HG03354 (cell line): Measurements from ENCODE around the gene ECE2.
"Not testable (repeated sequence)": the region's sequence is repeated elsewhere in the genome, so short reads cannot be mapped to it uniquely, and the experiment has no call there.

ENCODE experiments used
- ATAC-seq: cut with Tn5 transposase; IDR thresholded peaks from one replicate; pipeline ENCODE4 v1.9.1; 2021; ENCODE audit warnings: mild to moderate bottlenecking; ENCODE audit not compliant: unreplicated experiment, poor library complexity, severe bottlenecking

The ECE2 gene

DNA sequence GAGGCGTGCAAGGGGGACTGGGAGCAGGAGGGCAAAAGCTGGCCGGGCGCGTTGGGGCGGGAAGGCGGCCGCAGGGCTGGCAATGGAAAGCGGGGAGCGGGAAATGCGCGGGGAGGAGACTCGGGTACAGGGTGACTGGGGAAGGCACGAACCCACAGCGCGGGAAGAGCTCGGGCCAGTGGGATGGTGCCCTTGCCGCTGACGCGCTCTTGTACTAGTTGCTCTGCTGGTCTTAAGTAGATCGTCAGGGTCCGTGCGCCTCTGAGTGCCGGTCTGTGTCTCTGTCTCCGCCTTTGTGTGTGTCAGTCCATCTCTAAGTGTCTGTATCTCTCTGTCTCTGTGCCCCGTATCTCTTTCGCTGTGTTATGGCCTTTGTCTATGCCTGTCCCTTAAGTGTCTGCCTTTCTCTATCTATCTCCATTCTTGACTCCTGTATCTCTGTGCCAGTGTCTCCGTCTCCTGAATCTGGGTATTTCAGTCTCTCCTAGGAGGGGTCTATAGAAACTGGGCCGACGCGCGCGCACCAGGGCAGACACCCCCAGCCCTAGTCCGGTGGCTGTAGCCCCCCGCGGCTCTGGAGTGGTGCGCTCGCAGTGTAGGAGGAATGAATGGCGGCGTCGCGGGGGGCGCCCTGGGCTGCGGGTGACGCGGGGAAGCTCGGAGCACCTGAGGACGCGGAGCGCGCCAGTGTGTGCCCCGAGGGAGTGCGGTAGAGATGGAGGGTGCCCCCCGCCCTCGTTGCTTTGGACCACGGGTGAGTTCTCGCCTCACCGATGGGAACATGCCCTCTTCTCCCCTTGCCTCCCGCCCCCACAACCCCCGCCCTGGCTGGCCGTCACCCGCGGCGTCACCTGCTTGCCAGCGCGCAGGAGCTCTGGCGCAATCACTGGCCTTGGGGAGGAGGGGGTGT lies 13.7 kb upstream of the ECE2 start:
- ATAC-seq, result peak; percentile 16

DNA sequence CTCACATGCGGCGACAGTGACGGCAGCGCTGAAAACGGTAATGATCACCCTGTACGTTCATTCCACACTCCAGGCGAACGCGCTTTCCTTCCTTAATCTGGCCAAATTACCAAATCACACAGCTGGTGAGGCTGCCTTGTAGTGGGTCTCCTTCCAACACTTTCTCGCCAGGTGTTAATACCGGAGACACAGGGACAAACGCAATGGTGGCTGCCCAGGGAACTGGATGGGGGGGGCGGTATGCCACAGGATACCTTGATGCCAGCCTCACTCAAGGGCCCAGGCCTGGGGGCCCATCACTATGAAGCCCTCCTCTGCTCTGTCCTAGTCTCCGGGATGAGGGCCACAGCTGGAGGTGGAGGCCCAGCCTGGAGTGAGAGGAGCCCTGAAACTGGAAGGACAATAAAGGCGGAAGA lies 13.1 kb upstream of the ECE2 start:
- ATAC-seq, result no peak

GRCh38 chr3:184267249-184267648 lies 8.6 kb upstream of the ECE2 start:
- not testable (repeated sequence) for ATAC-seq

DNA sequence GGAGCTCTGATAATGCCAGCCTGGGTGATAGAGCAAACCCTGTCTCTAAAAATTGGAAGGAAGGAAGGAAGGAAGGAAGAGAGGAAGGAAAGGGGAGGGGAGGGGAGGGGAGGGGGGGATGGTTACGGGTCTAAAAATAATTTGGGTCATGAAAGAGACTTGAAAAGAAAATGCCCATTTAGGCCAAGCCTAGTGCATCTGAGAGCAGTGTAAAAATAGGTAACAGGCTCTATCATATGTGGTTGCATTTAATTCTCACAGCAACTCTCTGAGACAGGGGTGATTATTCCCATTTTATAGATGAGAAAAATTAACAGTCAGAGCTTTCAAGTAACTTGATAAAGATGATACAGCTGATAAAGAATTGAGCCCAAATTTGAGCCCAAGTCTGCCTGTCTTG lies 3.6 kb upstream of the ECE2 start:
- ATAC-seq, result no peak

- ATAC-seq, result no peak
These were observed 481 bp upstream of the ECE2 start for GRCh38 chr3:184275381-184275701.

DNA sequence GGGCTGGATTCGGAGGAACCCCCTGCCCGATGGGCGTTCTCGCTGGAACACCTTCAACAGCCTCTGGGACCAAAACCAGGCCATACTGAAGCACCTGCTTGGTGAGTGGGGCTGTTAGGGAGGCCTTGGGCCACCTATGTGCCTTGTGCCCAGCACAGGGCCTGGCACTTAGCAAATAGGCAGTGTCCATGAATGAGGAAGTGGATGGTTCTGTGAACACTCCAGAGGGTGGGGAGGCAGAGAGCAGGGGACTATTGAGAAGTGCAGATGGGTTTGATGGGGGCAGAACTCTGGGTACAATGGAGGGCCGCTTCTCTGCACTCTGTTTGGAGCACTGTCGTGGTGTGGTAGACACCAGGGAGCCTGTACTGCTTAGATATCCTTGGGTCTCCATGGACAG lies 1.5 kb downstream of the ECE2 start:
- no peak for ATAC-seq

GRCh38 chr3:184282941-184283340 lies 7.1 kb downstream of the ECE2 start:
- no peak for ATAC-seq

- ATAC-seq, result no peak
These were observed 7.9 kb downstream of the ECE2 start for GRCh38 chr3:184283681-184284080.

GRCh38 chr3:184284696-184285095 lies 8.9 kb downstream of the ECE2 start:
- ATAC-seq, result no peak

DNA sequence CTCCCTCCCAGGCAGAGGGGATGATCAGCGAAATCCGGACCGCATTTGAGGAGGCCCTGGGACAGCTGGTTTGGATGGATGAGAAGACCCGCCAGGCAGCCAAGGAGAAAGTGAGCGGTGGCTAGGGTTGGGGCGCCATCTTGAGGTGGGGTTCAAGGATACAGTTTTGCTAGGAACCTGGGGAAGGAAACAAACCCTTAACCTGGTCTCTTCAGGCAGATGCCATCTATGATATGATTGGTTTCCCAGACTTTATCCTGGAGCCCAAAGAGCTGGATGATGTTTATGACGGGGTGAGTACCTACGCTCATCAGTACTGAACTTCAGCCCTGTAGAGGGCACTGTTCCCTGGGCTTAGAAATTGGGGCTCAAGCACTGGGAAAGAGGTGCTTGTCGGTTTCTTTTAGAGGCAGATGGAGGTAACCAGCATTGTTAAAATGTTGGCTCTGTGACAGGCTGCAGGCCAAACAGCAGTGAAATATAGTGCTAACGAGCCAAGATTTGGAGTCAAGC lies 13.7 kb downstream of the ECE2 start:
- ATAC-seq, result no peak

GRCh38 chr3:184290331-184290730 lies 14.5 kb downstream of the ECE2 start:
- ATAC-seq, result no peak

GRCh38 chr3:184291044-184291737 lies 15.4 kb downstream of the ECE2 start:
- no peak for ATAC-seq

- no peak for ATAC-seq
These were observed 16.1 kb downstream of the ECE2 start for GRCh38 chr3:184291738-184292445.

DNA sequence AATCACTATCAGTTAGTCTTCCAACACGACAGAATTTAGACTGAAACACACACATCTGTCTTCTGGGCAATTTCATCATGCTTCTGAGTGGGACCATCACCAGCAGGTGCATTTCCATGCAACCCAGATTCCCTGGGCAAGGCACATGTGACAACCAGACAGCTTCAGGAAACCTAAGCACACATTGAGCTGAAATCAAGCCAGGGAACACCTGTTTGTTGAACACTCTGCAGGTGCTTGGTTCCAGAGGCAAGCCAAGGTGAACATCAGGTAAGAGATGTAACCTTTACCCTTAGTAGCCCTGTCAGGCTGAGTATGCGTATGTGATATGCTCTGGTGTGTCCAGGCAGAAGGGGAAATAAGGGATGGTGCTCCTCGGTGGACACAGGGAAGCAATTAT lies 19.9 kb downstream of the ECE2 start:
- ATAC-seq, result no peak

DNA sequence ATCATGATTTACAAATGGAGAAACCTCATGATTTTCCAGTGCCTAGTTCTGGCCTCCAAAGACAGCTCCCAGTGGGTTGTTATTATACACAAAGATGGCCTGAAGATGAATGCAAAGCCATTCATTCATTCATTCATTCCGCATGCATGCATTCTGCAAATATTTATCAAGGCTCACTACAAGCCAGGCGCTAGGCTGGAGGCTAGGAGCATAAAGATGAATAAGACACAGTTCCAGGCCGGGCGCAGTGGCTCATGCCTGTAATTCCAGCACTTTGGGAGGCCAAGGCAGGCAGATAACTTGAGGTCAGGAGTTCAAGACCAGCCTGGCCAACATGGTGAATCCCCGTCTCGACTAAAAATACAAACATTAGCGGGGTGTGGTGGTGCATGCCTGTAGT lies 20.8 kb downstream of the ECE2 start:
- no peak for ATAC-seq

- ATAC-seq, result peak; percentile 96
These were observed 23.1 kb downstream of the ECE2 start, which contains the start of gene PSMD2 for GRCh38 chr3:184298759-184299487. TSS of gene PSMD2 (plus strand) at chr3:184299241. CDS start at chr3:184299267, 26 bp downstream.

DNA sequence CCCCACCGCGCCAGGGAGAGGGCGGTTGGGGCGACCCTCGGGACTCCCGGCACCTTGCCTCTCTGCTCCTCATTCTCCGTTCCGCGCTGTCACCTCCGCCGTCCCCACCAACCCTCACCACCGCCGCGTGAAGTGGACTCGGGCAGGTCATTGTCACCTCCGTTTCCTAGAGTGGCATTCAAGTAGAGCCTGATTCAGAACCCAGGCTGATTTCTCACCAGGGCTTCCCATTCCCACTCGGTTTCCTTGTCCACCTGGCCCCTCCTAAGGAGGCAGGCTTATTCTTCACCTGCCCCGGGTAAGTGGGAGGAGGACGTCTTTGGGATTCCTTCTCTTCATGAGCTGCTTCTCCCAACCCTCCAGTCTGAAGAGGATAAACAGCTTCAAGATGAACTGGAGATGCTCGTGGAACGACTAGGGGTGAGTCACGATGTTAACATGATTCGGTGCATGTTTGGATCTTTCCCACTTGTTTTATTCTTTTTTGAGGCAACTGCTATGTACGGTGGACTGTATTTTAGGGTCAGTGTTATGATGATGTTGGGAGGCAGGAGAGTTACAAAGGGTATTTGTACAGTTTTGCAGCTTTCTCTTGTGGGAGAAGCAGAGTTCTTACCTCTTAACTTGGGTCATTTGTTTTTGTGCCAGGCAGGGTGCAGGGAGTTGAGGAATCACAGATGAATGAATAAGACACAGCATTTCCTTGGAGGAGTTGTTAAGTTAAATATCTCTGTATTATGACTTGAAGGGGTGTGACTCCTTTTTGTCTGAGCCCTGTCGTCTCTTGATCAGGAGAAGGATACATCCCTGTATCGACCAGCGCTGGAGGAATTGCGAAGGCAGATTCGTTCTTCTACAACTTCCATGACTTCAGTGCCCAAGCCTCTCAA lies 23.9 kb downstream of the ECE2 start:
- no peak for ATAC-seq

DNA sequence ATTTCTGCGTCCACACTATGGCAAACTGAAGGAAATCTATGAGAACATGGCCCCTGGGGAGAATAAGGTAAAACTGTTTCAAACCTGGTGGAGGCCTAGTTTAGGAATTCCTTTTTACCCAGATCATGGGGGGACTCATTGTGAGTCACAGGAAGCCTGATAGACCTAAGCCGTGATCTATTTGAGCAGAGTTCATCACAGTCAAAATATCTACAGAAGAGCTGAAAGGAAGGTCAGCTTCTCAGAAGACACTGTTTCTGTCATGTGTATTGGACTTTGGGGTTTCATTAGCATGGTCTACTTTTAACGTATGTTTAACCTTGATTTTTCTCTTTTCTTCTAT lies 24.5 kb downstream of the ECE2 start:
- ATAC-seq, result no peak

DNA sequence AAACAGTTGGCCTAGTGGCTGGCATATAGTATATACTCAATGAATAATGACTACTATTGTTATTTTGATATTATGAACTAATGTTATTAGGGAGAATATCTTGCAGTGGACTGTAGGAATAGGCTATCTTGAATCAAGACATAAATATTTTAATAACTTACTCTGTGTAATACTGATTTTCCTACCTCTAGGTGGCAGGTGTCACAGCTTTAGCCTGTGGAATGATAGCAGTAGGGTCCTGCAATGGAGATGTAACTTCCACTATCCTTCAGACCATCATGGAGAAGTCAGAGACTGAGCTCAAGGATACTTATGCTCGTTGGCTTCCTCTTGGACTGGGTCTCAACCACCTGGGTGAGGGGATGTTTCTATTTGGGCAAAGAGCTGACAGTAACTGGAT lies 29.8 kb downstream of the ECE2 start:
- no peak for ATAC-seq
